Neuron (in vitro differentiated cells): ENCODE results near the gene IFIT2.

Experiments used
- H2AFZ ChIP-seq: one replicate; pipeline ENCODE4 v1.6.1; 2013; ENCODE audit warnings: low read depth, mild to moderate bottlenecking, inconsistent platforms, low read length, moderate library complexity
- H3K27me3 ChIP-seq: one replicate; pipeline ENCODE4 v1.6.1; 2013; ENCODE audit warnings: low read length; ENCODE audit not compliant: insufficient read depth
- H3K36me3 ChIP-seq: one replicate; pipeline ENCODE4 v1.6.1; 2013; ENCODE audit warnings: low read length; ENCODE audit not compliant: insufficient read depth
- H3K4me1 ChIP-seq: one replicate; pipeline ENCODE4 v1.6.1; 2013; ENCODE audit warnings: low read length; ENCODE audit not compliant: insufficient read depth
- H3K4me3 ChIP-seq: 2 replicates; pipeline ENCODE4 v1.5.1; 2013; ENCODE audit warnings: mild to moderate bottlenecking, low read length, moderate library complexity
- H3K9me3 ChIP-seq: one replicate; pipeline ENCODE4 v1.6.1; 2013; ENCODE audit warnings: low read length

Gene IFIT2

DNA sequence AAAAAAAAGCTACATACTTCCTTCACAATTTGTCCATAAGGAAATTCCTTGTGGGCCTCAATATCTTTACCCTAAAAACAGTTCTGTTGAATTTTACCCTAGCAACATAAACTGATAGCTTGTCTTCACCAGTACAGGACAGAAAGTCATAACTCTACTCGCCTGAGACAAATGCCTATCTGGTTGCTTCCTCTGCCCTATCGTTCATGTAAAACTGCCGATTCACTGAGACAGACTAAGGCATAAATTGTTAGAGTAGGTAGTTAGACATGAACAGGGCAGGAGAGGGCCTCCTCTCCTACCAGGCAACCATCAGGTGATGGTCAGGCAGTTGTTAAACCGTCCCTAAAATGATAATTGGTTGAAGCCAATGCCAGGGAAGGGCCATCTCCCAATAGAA, 51.0 kb downstream of the IFIT2 start:
- H3K27me3 ChIP-seq, result no peaks in the 10 kb centered on the region
- H2AFZ ChIP-seq, result no peak overlapping the region
- peaks cover 58% of the 10 kb centered on the region for H3K4me1 ChIP-seq
- H3K9me3 ChIP-seq, result peaks cover 2% of the 10 kb centered on the region
- H3K4me3 ChIP-seq, result no peak overlapping the region
- H3K36me3 ChIP-seq, result no peaks in the 10 kb centered on the region

- peaks cover 2% of the 10 kb centered on the region for H3K9me3 ChIP-seq
- H2AFZ ChIP-seq, result no peak overlapping the region
- peaks cover 47% of the 10 kb centered on the region for H3K4me1 ChIP-seq
- no peaks in the 10 kb centered on the region for H3K27me3 ChIP-seq
- H3K36me3 ChIP-seq, result no peaks in the 10 kb centered on the region
- no peak overlapping the region for H3K4me3 ChIP-seq
These were observed 53.6 kb downstream of the IFIT2 start for GRCh38 chr10:89355394-89355931.

- Histone ChIP-seq H3K27me3 (no peaks in the 10 kb centered on the region), H3K4me3 (no peak overlapping the region), H3K4me1 (peaks cover 33% of the 10 kb centered on the region), H3K36me3 (no peaks in the 10 kb centered on the region), H3K9me3 (peaks cover 2% of the 10 kb centered on the region), H2AFZ (no peak overlapping the region)
These were observed 55.2 kb downstream of the IFIT2 start for GRCh38 chr10:89357096-89357495.

GRCh38 chr10:89357975-89358374, 56.1 kb downstream of the IFIT2 start:
- Histone ChIP-seq H3K36me3 (no peaks in the 10 kb centered on the region), H3K27me3 (no peaks in the 10 kb centered on the region)

More at GRCh38 chr10:89357975-89358374, 56.1 kb downstream of the IFIT2 start:
- Histone ChIP-seq H2AFZ (no peak overlapping the region), H3K9me3 (peaks cover 2% of the 10 kb centered on the region), H3K4me1 (peaks cover 29% of the 10 kb centered on the region), H3K4me3 (no peak overlapping the region)
